HepG2 (cell line): Measurements from ENCODE around the gene TMEM116. TPM values are rescaled to one million over a fixed set of nuclear protein-coding genes. Genes with fewer than 3 reads are reported as not detected.

Source experiments
- ATAC-seq: fragments of 200-7000 bp; cut with Tn5 transposase; 3 replicates; pipeline ENCODE4 v1.9.1; 2020; ENCODE audit warnings: mild to moderate bottlenecking, moderate library complexity
- BruUV-seq: library from RNA; stranded (reverse); fragments of 400-500 nt; replicated peaks from 2 replicates; lab custom pipeline; 2021; lab: Mats Ljungman, UMichigan
- CTCF ChIA-PET: fragments of 300-600 bp; formaldehyde crosslinking; extraction: SDS; loops from one replicate; lab custom pipeline; 2021; ENCODE audit warnings: low total read pairs, inconsistent platforms, low intra/inter-chr PET ratio; lab: Yijun Ruan, JAX
- POLR2A ChIA-PET: fragments of 350-600 bp; sonication (Branson Sonifier 250); formaldehyde crosslinking; loops from one replicate; lab custom pipeline; 2020; ENCODE audit warnings: antibody characterized with exemption, inconsistent platforms; lab: Yijun Ruan, JAX
- DNase-seq: peaks from one replicate; pipeline ENCODE4 v3.0.0-alpha.2; 2015; ENCODE audit warnings: low spot score
- FAIRE-seq: peaks from 3 replicates; lab custom pipeline; 2011; peaks lifted over from hg19 to GRCh38; lab: Jason Lieb, UNC
- H2AFZ ChIP-seq: one replicate; pipeline ENCODE4 v1.6.1; 2011; ENCODE audit warnings: low read length, inconsistent platforms
- H3K27ac ChIP-seq: fragments of 300-600 bp; 3 replicates; pipeline ENCODE4 v1.8.0; 2011; ENCODE audit warnings: mixed run types, mild to moderate bottlenecking, mixed read lengths, low read length, inconsistent platforms; ENCODE audit not compliant: insufficient read depth; ENCODE audit errors: extremely low read length
- H3K27me3 ChIP-seq, 2 experiments: fragments of 200-600 bp in 1 of 2; 2 replicates in 1 of 2; 3 replicates in 1 of 2; pipeline versions ENCODE4 v1.6.0 to v1.8.0; 2011; ENCODE audit warnings: low read length in 2 of 2, mild to moderate bottlenecking in 2 of 2, moderate library complexity in 2 of 2, inconsistent platforms in 1 of 2; ENCODE audit not compliant: insufficient read depth in 2 of 2, control insufficient read depth in 1 of 2
- H3K36me3 ChIP-seq, 2 experiments: fragments of 200-600 bp in 1 of 2; replicated peaks in 1 of 2; 2 replicates in 1 of 2; 3 replicates in 1 of 2; pipeline versions ENCODE4 v1.5.1 to v1.8.0; 2011; ENCODE audit warnings: low read length in 2 of 2, inconsistent platforms in 1 of 2; ENCODE audit not compliant: insufficient read depth in 2 of 2, control insufficient read depth in 1 of 2
- H3K4me1 ChIP-seq: 2 replicates; pipeline ENCODE4 v1.5.1; 2012; ENCODE audit warnings: low read length, inconsistent platforms; ENCODE audit not compliant: insufficient read depth
- H3K4me2 ChIP-seq: 2 replicates; pipeline ENCODE4 v1.6.0; 2011; ENCODE audit warnings: low read depth, low read length, inconsistent platforms
- H3K4me3 ChIP-seq, 3 experiments: fragments of 200-600 bp in 1 of 3; sonication (generic), shearing (Covaris generic) in 1 of 3; replicated peaks in 1 of 3; 2 replicates each; pipeline ENCODE4 v1.5.1; 2011 to 2016; ENCODE audit warnings: low read length in 3 of 3, inconsistent platforms in 2 of 3, low read depth in 2 of 3, mild to moderate bottlenecking in 2 of 3, control low read depth in 1 of 3, mixed read lengths in 1 of 3; ENCODE audit not compliant: insufficient read depth in 1 of 3
- H3K79me2 ChIP-seq: one replicate; pipeline ENCODE4 v1.6.1; 2011; ENCODE audit warnings: low read length, inconsistent platforms; ENCODE audit not compliant: insufficient read depth
- H3K9ac ChIP-seq: 2 replicates; pipeline ENCODE4 v1.6.0; 2011; ENCODE audit warnings: mild to moderate bottlenecking, low read depth, low read length, inconsistent platforms; ENCODE audit not compliant: insufficient read depth
- H3K9me3 ChIP-seq: 2 replicates; pipeline ENCODE4 v1.5.1; 2012; ENCODE audit warnings: mild to moderate bottlenecking, low read length
- H4K20me1 ChIP-seq: 2 replicates; pipeline ENCODE4 v1.6.0; 2011; ENCODE audit warnings: inconsistent platforms, mild to moderate bottlenecking, low read length, moderate library complexity; ENCODE audit not compliant: insufficient read depth
- CREB1 ChIP-seq, 2 experiments: fragments of 450-650 bp in 1 of 2; IDR thresholded peaks; 2 replicates each; pipeline ENCODE4 v1.6.1; 2016 to 2017; ENCODE audit warnings: control low read depth in 1 of 2, mild to moderate bottlenecking in 1 of 2, missing compliant biosample characterization in 1 of 2, missing genetic modification characterization in 1 of 2
- ERF ChIP-seq: IDR thresholded peaks from 2 replicates; pipeline ENCODE4 v1.6.1; 2018; ENCODE audit warnings: missing biosample characterization, missing genetic modification reagents
- NCOA2 ChIP-seq: sonication (generic); formaldehyde crosslinking; IDR thresholded peaks from 2 replicates; pipeline ENCODE4 v1.8.0; 2022; ENCODE audit warnings: inconsistent platforms
- NFKB2 ChIP-seq: sonication (generic); formaldehyde crosslinking; IDR thresholded peaks from 2 replicates; pipeline ENCODE4 v1.4.0; 2020; ENCODE audit warnings: missing genetic modification reagents, borderline replicate concordance
- PCBP1 ChIP-seq: fragments of 200-400 bp; formaldehyde crosslinking; IDR thresholded peaks from 2 replicates; pipeline ENCODE4 v1.6.1; 2017; ENCODE audit warnings: mild to moderate bottlenecking, low read depth, low read length, borderline replicate concordance
- TARDBP ChIP-seq: sonication (generic); formaldehyde crosslinking; IDR thresholded peaks from 2 replicates; pipeline ENCODE4 v1.8.0; 2022; ENCODE audit warnings: mild to moderate bottlenecking, missing genetic modification reagents
- ZBTB4 ChIP-seq: sonication (generic); formaldehyde crosslinking; IDR thresholded peaks from 2 replicates; pipeline ENCODE4 v1.4.0; 2020; ENCODE audit warnings: missing genetic modification reagents, mild to moderate bottlenecking, borderline replicate concordance
- ZNF333 ChIP-seq: sonication (generic); formaldehyde crosslinking; IDR thresholded peaks from 2 replicates; pipeline ENCODE4 v1.4.0; 2020; ENCODE audit warnings: mild to moderate bottlenecking, missing genetic modification reagents, borderline replicate concordance
- ZNF512 ChIP-seq: sonication (generic); formaldehyde crosslinking; IDR thresholded peaks from 2 replicates; pipeline ENCODE4 v1.4.0; 2020; ENCODE audit warnings: mild to moderate bottlenecking, missing genetic modification reagents
- ZNF564 ChIP-seq: sonication (generic); formaldehyde crosslinking; IDR thresholded peaks from 2 replicates; pipeline ENCODE4 v1.8.1; 2023; ENCODE audit warnings: mild to moderate bottlenecking, missing genetic modification reagents
- ZNF839 ChIP-seq: sonication (generic); formaldehyde crosslinking; IDR thresholded peaks from 2 replicates; pipeline ENCODE4 v1.4.0; 2020; ENCODE audit warnings: missing genetic modification reagents, mild to moderate bottlenecking, borderline replicate concordance
- ZNF850 ChIP-seq: sonication (generic); formaldehyde crosslinking; conservative IDR thresholded peaks from 2 replicates; pipeline ENCODE4 v1.9.0; 2021; ENCODE audit warnings: mild to moderate bottlenecking, missing genetic modification reagents
- in situ Hi-C: cut with HindIII; loops from 2 replicates; pipeline ENCODE4 v1.10.0; 2017; ENCODE audit warnings: low pct_unique_long_range_greater_than_20kb; ENCODE audit not compliant: extremely low pct_ligation_motif_present
- intact Hi-C: fragments of 100-400 bp; cut with micrococcal nuclease; formaldehyde crosslinking; loops from one replicate; pipeline ENCODE4 v1.10.0; 2022; ENCODE audit not compliant: unreplicated experiment
- polyA plus RNA-seq, 8 experiments: library from polyadenylated mRNA; depleted of rRNA in 3 of 8; stranded (reverse) in 7 of 8; unstranded in 1 of 8; fragments of >200 nt; fragmentation: Illumina TruSeq in 4 of 8; extraction: Trizol in 4 of 8; gene quantifications; 2 replicates each; pipeline versions ENCODE4 v1.2.1 to v1.2.3, GENCODE V29; 2011 to 2016; ENCODE audit warnings: low read depth in 4 of 8, missing spikeins in 1 of 8, mixed read lengths in 1 of 8; ENCODE audit not compliant: insufficient read depth in 1 of 8
- total RNA-seq, 5 experiments: library from RNA; depleted of rRNA; stranded (reverse); fragments of >200 nt; fragmentation: Illumina TruSeq; extraction: Trizol; gene quantifications; 2 replicates each; pipeline ENCODE4 v1.2.3, GENCODE V29; 2016; ENCODE audit warnings: low read depth in 1 of 5

The TMEM116 gene
- total and polyA plus RNA-seq, 2 of the 13 experiments (the other 11 are each of a cell fraction or from before 2014, with no cell fraction given): 14.0 to 17.8 TPM

GRCh38 chr12:111976860-111977259 lies 36.1 kb downstream of the TMEM116 start:
- H3K9me3 ChIP-seq: no peaks in the 10 kb centered on the region
- TF ChIP-seq NCOA2 (CRISPR knock-in tag): no peak
- no peak for TF ChIP-seq ZNF564
- no peak for TF ChIP-seq ERF (CRISPR knock-in tag)
- no peak for TF ChIP-seq NFKB2 (CRISPR knock-in tag)
- TF ChIP-seq ZNF512 (CRISPR knock-in tag): no peak
- TF ChIP-seq ZBTB4: no peak
- TF ChIP-seq ZNF850 (CRISPR knock-in tag): no peak
- no peak for TF ChIP-seq ZNF333 (CRISPR knock-in tag)
- no peak for TF ChIP-seq TARDBP (CRISPR knock-in tag)
- no peak for TF ChIP-seq PCBP1
- no peak for TF ChIP-seq CREB1 (IDR thresholded peaks at IDR 0.05)
- TF ChIP-seq CREB1 (CRISPR knock-in tag; IDR thresholded peaks at IDR 0.05): no peak
- no peak for TF ChIP-seq ZNF839 (CRISPR knock-in tag)
- no peak overlapping the region for H3K4me3 ChIP-seq
- H3K4me2 ChIP-seq: no peak overlapping the region
- H3K9ac ChIP-seq: no peak overlapping the region
- ChIA-PET POLR2A (no interaction called here), CTCF (no interaction called here)
- H3K27me3 ChIP-seq: no peaks in the 10 kb centered on the region
- no peaks in the 10 kb centered on the region for H3K36me3 ChIP-seq
- no peak overlapping the region for H3K27ac ChIP-seq
- H2AFZ ChIP-seq: no peak overlapping the region
- ATAC-seq: no peak
- H3K4me1 ChIP-seq: peaks cover 10% of the 10 kb centered on the region
- H4K20me1 ChIP-seq: no peaks in the 10 kb centered on the region
- intact Hi-C loops: no loop called here
- FAIRE-seq: no peak
- no peaks in the 10 kb centered on the region for H3K79me2 ChIP-seq
- BruUV-seq: no TSS peak
- no peak for DNase-seq
- in situ Hi-C loops: no loop called here
